ENCODE results near the gene TEX38.

TEX38 gene

GRCh38 chr1:46697053-46697452, 25.4 kb downstream of the TEX38 start:
- ATAC-seq (ENCODE audit: low read depth) (no peak), DNase-seq (ENCODE audit: low spot score) (no peak)
- H3K4me1 ChIP-seq (ENCODE audit: insufficient read depth, poor library complexity, severe bottlenecking), result no peaks in the 10 kb centered on the region
- no peak overlapping the region for H3K27ac ChIP-seq (ENCODE audit: poor library complexity, severe bottlenecking)
- H3K9me3 ChIP-seq (ENCODE audit: severe bottlenecking), result peaks cover 4% of the 10 kb centered on the region
- H3K36me3 ChIP-seq (ENCODE audit: low read depth), result peaks cover 68% of the 10 kb centered on the region
- TF ChIP-seq CTCF (IDR thresholded peaks at IDR 0.05; ENCODE audit: poor library complexity, severe bottlenecking), result no peak
- H3K4me3 ChIP-seq (ENCODE audit: severe bottlenecking), result no peak overlapping the region
- no peaks in the 10 kb centered on the region for H3K27me3 ChIP-seq (ENCODE audit: insufficient read depth, poor library complexity, severe bottlenecking)

GRCh38 chr1:46699666-46700065, 28.0 kb downstream of the TEX38 start:
- TF ChIP-seq CTCF (IDR thresholded peaks at IDR 0.05; ENCODE audit: poor library complexity, severe bottlenecking), result no peak
- DNase-seq (ENCODE audit: low spot score), result no peak
- peaks cover 70% of the 10 kb centered on the region for H3K36me3 ChIP-seq (ENCODE audit: low read depth)

GRCh38 chr1:46703927-46704641, 32.4 kb downstream of the TEX38 start:
- peaks cover 85% of the 10 kb centered on the region for H3K36me3 ChIP-seq (ENCODE audit: low read depth)
- H3K27ac ChIP-seq (ENCODE audit: poor library complexity, severe bottlenecking), result no peak overlapping the region
- H3K27me3 ChIP-seq (ENCODE audit: insufficient read depth, poor library complexity, severe bottlenecking), result no peaks in the 10 kb centered on the region
- no peak for ATAC-seq (ENCODE audit: low read depth)
- H3K4me1 ChIP-seq (ENCODE audit: insufficient read depth, poor library complexity, severe bottlenecking), result no peaks in the 10 kb centered on the region
- no peak for DNase-seq (ENCODE audit: low spot score)
- H3K4me3 ChIP-seq (ENCODE audit: severe bottlenecking), result no peak overlapping the region
- no peak for TF ChIP-seq CTCF (IDR thresholded peaks at IDR 0.05; ENCODE audit: poor library complexity, severe bottlenecking)
- H3K9me3 ChIP-seq (ENCODE audit: severe bottlenecking), result peaks cover 4% of the 10 kb centered on the region

More at GRCh38 chr1:46699666-46700065, 28.0 kb downstream of the TEX38 start:
- Histone ChIP-seq H3K9me3 (ENCODE audit: severe bottlenecking) (peaks cover 4% of the 10 kb centered on the region), H3K4me3 (ENCODE audit: severe bottlenecking) (no peak overlapping the region), H3K4me1 (ENCODE audit: insufficient read depth, poor library complexity, severe bottlenecking) (no peaks in the 10 kb centered on the region), H3K27ac (ENCODE audit: poor library complexity, severe bottlenecking) (no peak overlapping the region), H3K27me3 (ENCODE audit: insufficient read depth, poor library complexity, severe bottlenecking) (no peaks in the 10 kb centered on the region)
- no peak for ATAC-seq (ENCODE audit: low read depth)

GRCh38 chr1:46705408-46705807, 33.8 kb downstream of the TEX38 start:
- H3K36me3 ChIP-seq (ENCODE audit: low read depth), result peaks cover 87% of the 10 kb centered on the region
- no peak overlapping the region for H3K4me3 ChIP-seq (ENCODE audit: severe bottlenecking)
- no peaks in the 10 kb centered on the region for H3K4me1 ChIP-seq (ENCODE audit: insufficient read depth, poor library complexity, severe bottlenecking)
- TF ChIP-seq CTCF (IDR thresholded peaks at IDR 0.05; ENCODE audit: poor library complexity, severe bottlenecking), result no peak
- DNase-seq (ENCODE audit: low spot score), result no peak
- ATAC-seq (ENCODE audit: low read depth), result 0 out of 3 replicates have a peak, but pooled peaks have one; percentile 38
- peaks cover under 1% of the 10 kb centered on the region for H3K9me3 ChIP-seq (ENCODE audit: severe bottlenecking)
- H3K27me3 ChIP-seq (ENCODE audit: insufficient read depth, poor library complexity, severe bottlenecking), result no peaks in the 10 kb centered on the region
- no peak overlapping the region for H3K27ac ChIP-seq (ENCODE audit: poor library complexity, severe bottlenecking)

GRCh38 chr1:46708121-46708520, 36.5 kb downstream of the TEX38 start:
- Histone ChIP-seq H3K27ac (ENCODE audit: poor library complexity, severe bottlenecking) (no peak overlapping the region), H3K27me3 (ENCODE audit: insufficient read depth, poor library complexity, severe bottlenecking) (no peaks in the 10 kb centered on the region), H3K9me3 (ENCODE audit: severe bottlenecking) (no peaks in the 10 kb centered on the region), H3K36me3 (ENCODE audit: low read depth) (peaks cover 92% of the 10 kb centered on the region), H3K4me1 (ENCODE audit: insufficient read depth, poor library complexity, severe bottlenecking) (no peaks in the 10 kb centered on the region), H3K4me3 (ENCODE audit: severe bottlenecking) (no peak overlapping the region)
- DNase-seq (ENCODE audit: low spot score), result no peak
- ATAC-seq (ENCODE audit: low read depth), result no peak
- TF ChIP-seq CTCF (IDR thresholded peaks at IDR 0.05; ENCODE audit: poor library complexity, severe bottlenecking), result no peak

Measured in RWPE2 (cell line).